GM18511 (cell line): ENCODE data around the gene CHD5.

Source experiments
- ATAC-seq: cut with Tn5 transposase; IDR thresholded peaks from one replicate; pipeline ENCODE4 v1.9.1; 2021; ENCODE audit warnings: mild to moderate bottlenecking, moderate library complexity; ENCODE audit not compliant: unreplicated experiment

The CHD5 gene

DNA sequence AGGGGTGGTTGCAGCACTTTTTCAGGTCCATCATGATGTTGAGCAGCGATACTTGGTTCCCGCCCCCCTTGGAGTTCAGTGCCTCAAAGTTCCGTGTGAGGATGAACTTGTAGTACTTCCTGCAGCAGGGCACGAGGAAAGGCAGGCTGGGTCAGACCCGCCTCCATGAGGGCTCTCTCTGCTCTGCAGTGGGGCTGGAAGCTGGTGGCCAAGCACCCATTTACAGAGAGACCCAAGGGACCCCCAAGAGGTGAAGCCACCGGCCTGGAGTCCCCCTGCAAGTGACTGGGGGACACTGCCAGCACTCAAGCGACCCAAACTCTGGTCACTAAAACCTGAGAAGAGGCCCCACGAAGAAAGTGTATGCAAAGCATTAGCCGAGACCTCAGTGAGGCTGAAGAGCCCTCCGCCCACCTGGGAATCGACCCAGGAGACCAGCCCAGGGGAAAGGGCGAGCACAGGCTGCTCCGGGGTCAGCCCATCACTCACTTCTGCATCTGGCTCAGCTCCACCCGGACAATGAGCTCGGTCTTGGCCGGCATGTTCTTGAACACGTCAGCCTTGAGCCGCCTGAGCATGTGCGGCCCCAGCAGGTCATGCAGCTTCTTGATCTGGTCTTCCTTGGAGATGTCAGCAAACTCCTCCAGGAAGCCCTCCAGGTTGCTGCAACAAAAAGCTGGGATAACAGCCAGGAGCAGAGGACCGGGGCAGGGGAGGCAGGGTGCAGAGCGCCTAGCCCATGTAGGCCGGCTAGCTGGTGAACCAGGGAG lies 45.2 kb downstream of the CHD5 start:
- no peak for ATAC-seq

DNA sequence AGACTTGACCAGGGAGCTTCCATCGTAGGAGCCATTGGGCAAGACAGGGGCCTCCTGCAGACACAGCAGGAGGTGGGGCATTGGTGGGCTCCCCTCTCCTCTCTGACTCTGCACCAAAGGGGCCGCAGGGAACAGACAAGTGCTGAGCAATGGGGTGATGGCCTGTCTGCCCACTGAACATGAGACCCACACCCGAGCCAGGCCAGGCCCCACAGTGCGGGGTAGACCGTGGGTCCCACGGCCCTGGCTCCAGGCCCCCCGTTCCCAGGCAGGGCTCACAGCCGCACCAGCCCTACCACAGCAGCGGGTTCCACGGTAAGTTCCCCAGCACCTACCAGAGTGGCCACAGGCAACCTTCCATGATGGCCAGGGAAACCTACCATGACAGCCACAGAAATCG lies 45.9 kb downstream of the CHD5 start:
- no peak for ATAC-seq

GRCh38 chr1:6133146-6133895 lies 46.8 kb downstream of the CHD5 start:
- ATAC-seq: no peak

DNA sequence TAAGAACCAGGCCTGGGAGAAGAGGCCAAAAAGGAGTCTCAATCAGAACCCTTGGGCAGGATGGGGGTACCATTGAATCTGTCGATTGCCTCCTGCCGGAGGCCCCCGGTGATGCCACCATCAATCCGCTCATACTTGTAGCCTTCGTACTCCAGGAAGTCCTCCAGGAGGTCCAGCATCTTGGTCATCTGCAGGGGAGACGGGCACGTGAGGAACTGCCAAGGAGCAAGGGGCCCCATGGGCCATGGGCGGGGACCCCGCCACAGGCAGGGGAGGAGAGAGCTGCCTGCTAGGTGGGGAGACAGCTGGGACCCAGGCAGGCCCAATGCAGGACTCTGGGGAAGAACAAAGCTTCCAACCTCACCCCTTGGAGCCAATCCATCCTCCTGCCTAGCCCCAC lies 48.6 kb downstream of the CHD5 start:
- no peak for ATAC-seq

- ATAC-seq: no peak
These were observed 49.5 kb downstream of the CHD5 start for GRCh38 chr1:6130596-6130995.

DNA sequence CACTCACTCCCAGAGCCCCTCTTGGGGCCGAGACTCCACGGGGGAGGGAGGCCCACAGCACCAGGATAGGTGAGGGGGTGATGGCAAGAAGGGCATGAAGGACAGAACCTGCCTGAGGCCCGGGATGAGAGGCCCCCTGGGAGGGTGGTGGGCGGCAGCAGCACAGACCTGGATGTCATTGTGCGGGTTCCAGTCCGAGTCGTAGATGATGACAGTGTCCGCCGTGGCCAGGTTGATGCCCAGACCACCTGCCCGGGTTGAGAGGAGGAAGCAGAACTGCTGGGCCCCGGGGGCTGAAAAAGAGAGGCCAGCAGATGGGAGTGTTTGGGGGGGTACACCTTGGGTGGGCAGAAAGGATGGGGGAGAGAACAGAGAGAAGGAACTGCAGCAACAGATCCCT lies 50.1 kb downstream of the CHD5 start:
- no peak for ATAC-seq

GRCh38 chr1:6129313-6129712 lies 50.8 kb downstream of the CHD5 start:
- no peak for ATAC-seq

GRCh38 chr1:6128276-6129081 lies 51.6 kb downstream of the CHD5 start:
- ATAC-seq: no peak

DNA sequence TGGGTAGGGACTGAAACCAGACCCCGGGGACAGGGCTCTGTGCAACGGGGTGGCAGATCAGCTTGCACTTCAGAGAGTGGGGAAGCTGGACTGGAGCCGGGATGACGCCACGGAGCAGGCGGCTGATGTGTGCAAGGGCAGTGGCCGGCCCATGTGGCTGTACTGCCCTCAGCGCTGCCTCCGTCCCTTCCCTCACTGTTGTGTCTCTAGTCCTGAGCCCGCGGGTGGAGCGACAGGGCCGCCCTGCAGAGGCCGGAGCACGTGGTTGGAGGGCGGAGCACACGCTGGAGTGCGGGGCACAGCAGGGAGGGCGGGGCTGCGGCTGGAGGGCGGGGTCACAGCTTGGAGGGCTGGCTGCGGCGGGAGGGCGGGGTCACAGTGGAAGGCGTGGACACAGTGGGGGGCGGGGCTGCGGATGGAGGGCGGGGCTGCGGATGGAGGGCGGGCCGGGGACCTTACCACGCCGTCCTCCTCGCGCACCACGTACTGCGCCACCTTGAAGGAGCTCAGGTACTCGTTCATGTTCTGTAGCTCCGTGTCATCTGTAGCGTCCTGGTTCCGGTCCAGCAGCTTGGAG lies 52.4 kb downstream of the CHD5 start:
- ATAC-seq: no peak

- ATAC-seq: no peak
These were observed 53.5 kb downstream of the CHD5 start for GRCh38 chr1:6126521-6127067.

DNA sequence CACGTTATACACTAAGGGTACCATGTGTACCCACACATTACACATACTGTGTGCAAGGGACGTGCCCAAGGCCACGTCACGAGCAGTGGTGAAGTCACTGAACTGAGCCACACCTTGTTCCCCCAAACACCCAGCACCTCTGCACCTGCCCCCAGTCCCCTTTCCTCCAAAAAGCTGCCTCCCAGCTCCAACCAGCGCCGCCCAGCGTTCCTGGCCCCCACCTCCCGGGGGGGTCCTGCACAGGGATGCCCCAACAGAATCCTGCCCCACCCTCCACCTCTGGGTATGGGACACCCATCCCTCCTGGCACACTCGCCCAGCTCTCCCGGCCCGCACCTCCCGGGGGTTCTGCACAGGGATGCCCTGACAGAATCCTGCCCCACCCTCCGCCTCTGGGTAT lies 54.1 kb downstream of the CHD5 start:
- ATAC-seq: no peak

DNA sequence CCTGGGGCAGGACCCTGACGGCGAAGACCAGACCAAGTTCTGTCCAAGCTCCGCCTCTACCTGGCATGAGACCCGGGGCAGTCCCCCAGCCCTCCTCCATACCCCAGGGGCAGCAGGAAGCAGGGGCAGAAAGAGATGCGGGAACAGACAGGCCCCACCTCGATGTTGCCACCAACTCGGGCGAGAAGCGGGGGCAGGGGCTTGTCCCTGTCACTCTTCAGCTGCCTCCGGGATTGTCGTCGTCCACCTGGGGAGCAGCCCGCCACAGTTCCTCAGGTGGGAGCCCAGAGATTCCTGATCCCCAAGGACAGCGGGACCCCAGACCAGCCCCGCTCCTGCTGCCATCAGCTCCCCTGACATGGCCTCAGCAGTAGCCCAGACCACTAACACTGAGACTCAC lies 54.8 kb downstream of the CHD5 start:
- ATAC-seq: no peak

- no peak for ATAC-seq
These were observed 55.3 kb downstream of the CHD5 start for GRCh38 chr1:6124746-6125365.

DNA sequence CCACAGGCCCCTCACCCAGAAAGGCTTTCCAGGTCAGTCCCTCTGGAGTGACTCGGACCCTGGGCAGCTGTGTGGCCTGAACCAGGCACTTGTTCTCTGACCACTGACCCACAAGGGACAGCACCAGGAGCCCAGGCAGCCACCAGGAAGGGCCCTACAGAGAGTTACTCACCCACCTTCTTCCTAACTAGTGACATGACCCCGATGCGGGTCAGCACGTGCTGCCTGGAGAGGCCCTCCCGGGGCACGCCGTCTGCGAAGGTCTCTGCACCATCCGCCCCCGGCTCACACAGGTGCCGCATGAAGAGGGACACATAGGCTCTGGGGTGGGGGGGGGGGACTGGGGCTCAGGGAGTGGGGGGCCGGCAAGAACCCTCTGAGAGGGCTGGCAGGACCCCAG lies 55.8 kb downstream of the CHD5 start:
- ATAC-seq: no peak

- no peak for ATAC-seq
These were observed 56.3 kb downstream of the CHD5 start for GRCh38 chr1:6123816-6124215.

DNA sequence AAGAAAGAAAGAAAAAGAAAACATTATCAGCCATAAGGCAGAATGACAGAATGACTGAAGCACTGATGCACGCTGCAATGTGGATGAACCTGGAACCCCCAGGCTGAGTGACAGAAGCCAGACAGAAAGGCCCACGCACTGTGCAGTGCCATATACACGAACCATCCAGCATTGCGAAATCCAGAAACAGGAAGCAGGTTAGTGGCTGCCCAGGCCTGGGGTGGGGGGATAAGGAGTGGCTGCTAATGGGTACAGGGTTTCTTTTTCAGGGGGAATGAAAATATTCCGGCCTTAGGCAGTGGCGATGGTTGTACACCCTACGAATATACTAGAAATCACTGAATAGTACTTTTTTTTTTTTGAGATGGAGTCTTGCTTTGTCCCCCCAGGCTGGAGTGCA lies 57.0 kb downstream of the CHD5 start:
- ATAC-seq: no peak

DNA sequence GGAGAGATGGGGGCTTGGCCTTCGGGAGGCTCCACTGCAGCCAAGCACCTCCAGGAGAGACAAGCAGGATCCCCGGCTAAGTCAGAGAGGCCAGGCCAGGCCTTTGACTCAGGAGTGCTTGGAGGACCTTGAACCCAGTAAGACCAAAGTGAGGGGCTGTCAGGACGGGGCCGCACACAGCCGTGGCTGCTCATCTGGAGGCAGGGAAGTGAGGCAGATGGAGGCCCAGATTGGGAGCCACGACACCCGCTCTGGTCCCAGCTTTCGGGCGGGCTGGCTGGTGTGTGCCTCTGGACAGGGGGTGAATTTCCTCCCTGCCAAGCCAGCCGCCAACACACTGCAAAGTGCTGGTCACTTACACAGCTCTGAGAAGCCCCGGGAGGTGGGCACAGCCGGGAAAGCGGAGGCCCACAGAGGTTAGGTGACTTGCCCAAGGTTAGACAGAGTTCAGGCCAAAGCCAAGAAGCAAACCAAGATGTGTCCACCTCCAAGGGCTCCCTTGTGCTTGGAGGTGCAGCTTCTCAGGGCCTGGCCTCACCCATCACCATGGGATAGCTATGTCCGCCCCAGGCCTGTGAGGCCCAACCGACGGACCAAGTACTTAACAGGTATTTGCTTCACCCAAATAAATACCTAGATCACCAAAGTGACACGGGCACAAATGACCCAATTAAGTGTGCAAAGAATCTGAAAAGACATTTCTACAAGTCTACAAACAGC lies 58.3 kb downstream of the CHD5 start:
- ATAC-seq: no peak

DNA sequence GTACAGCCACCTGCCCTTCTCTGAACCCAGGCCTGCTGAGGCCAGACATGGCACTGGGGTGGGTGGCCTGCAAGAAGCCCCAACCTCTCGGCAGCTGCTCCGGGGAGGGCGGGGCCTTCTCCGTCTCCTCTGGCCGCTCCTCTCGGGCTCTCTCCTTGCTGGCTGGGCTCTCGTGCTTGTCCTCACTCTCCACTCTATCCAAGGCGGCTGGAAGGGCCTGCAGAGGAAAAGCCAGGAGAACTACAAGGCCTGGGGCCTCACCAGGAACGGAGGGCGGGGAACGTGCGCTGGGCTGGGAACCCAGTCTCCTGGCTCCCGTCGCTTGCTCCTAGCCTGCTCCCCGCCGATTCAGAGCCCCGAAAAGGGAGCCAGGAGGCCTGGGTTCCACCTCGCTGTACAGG lies 59.1 kb downstream of the CHD5 start:
- no peak for ATAC-seq

DNA sequence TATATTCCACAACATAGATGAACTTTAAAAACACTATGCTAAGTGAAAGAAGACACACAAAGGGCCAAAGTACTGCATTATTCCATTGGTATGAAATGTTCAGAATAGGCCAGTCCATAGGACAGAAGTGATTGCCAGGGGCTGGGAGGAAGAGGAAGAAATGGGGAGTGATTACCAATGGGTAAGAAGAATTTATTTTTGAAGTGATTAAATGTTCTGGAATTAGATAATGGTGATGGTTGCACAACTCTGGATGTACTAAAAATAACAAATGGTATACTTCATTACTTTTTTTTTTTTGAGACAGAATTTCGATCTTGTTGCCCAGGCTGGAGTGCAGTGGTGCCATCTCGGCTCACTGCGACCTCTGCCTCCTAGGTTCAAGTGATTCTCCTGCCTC lies 61.7 kb downstream of the CHD5 start:
- ATAC-seq: no peak

DNA sequence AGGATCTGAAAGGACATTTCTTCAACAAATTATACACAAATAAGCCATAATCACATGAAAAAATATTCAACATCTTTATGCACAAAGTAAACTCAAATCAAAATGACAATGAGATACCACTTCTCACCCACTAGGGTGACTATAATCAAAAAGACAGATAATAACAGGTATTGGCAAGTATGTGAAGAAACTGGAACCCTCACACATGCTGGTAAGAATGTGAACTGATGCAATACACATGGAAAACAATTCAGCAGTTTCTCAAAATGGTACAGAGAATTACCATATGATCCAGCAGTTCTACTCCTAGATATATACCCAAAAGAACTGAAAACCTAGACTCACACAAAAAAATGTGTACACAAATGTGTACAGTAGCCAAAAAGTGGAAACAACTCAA lies 62.5 kb downstream of the CHD5 start:
- ATAC-seq: no peak
